Measurements from ENCODE around the gene RTN3.

The RTN3 gene

GRCh38 chr11:63671322-63672155, 9.8 kb upstream of the RTN3 start, which contains the start of gene ATL3:
Gene ATL3, minus strand, starts transcription at chr11:63671376. Its CDS starts 41 bp downstream, at chr11:63671335.
- peak; percentile 97 for DNase-seq (ENCODE audit: low read depth in 2 of 2)
- peak within 1 kb of the TSS; percentile 75 to 78 for H3K4me3 ChIP-seq (replicated peaks in 1 of 2; ENCODE audit: low read depth in 2 of 2, low read length in 2 of 2)
- TF ChIP-seq CTCF (IDR thresholded peaks at IDR 0.05; ENCODE audit: low read depth, low read length) = no peak

GRCh38 chr11:63672156-63672463, 9.2 kb upstream of the RTN3 start:
- H3K4me3 ChIP-seq (replicated peaks in 1 of 2; ENCODE audit: low read depth in 2 of 2, low read length in 2 of 2) = no peak overlapping the region
- no peak for DNase-seq (ENCODE audit: low read depth in 2 of 2)
- no peak for TF ChIP-seq CTCF (IDR thresholded peaks at IDR 0.05; ENCODE audit: low read depth, low read length)

- no peak overlapping the region for H3K4me3 ChIP-seq (replicated peaks in 1 of 2; ENCODE audit: low read depth in 2 of 2, low read length in 2 of 2)
Measured at GRCh38 chr11:63672936-63673539, 8.3 kb upstream of the RTN3 start.

GRCh38 chr11:63673579-63673978, 7.7 kb upstream of the RTN3 start:
- no peak for TF ChIP-seq CTCF (IDR thresholded peaks at IDR 0.05; ENCODE audit: low read depth, low read length)
- no peak overlapping the region for H3K4me3 ChIP-seq (replicated peaks in 1 of 2; ENCODE audit: low read depth in 2 of 2, low read length in 2 of 2)
- DNase-seq (ENCODE audit: low read depth in 2 of 2) = peak in 1 of 2 donors; percentile 44

More at GRCh38 chr11:63672936-63673539, 8.3 kb upstream of the RTN3 start:
- TF ChIP-seq CTCF (IDR thresholded peaks at IDR 0.05; ENCODE audit: low read depth, low read length) = no peak
- DNase-seq (ENCODE audit: low read depth in 2 of 2) = no peak

GRCh38 chr11:63680834-63681320, 423 bp upstream of the RTN3 start:
- no peak for DNase-seq (ENCODE audit: low read depth in 2 of 2)
- peak overlapping the region; percentile 8 to 48 for H3K4me3 ChIP-seq (replicated peaks in 1 of 2; ENCODE audit: low read depth in 2 of 2, low read length in 2 of 2)
- TF ChIP-seq CTCF (IDR thresholded peaks at IDR 0.05; ENCODE audit: low read depth, low read length) = no peak

GRCh38 chr11:63682066-63683021, 1.0 kb downstream of the RTN3 start:
- H3K4me3 ChIP-seq (replicated peaks in 1 of 2; ENCODE audit: low read depth in 2 of 2, low read length in 2 of 2) = peak overlapping the region; percentile 96 to 97
- TF ChIP-seq CTCF (IDR thresholded peaks at IDR 0.05; ENCODE audit: low read depth, low read length) = no peak
- peak in 1 of 2 donors; percentile 24 for DNase-seq (ENCODE audit: low read depth in 2 of 2)

All from cardiac fibroblast (primary cell).